A549 (cell line): Measurements from ENCODE around the gene NR4A1.

Source experiments
- BHLHE40 ChIP-seq: IDR thresholded peaks from 2 replicates; pipeline ENCODE4 v1.6.1; 2012; ENCODE audit warnings: low read depth, low read length, inconsistent platforms
- E2F6 ChIP-seq: IDR thresholded peaks from 2 replicates; pipeline ENCODE4 v1.6.1; 2012; ENCODE audit warnings: low read depth, borderline replicate concordance
- JUN ChIP-seq, 2 experiments: fragments of >200 bp; sonication (Bioruptor Twin); formaldehyde crosslinking; IDR thresholded peaks; 2 replicates in 1 of 2; 3 replicates in 1 of 2; pipeline ENCODE4 v1.6.1; 2016 to 2017
- MAX ChIP-seq: IDR thresholded peaks from 2 replicates; pipeline ENCODE4 v1.6.1; 2012
- NFE2L2 ChIP-seq: fragments of 150-350 bp; conservative IDR thresholded peaks from 2 replicates; pipeline ENCODE4 v1.6.1; 2014; ENCODE audit warnings: low read length
- POLR2A ChIP-seq: IDR thresholded peaks from 2 replicates; pipeline ENCODE4 v1.6.1; 2012; ENCODE audit warnings: mild to moderate bottlenecking, low read length

- no peak for TF ChIP-seq BHLHE40
- TF ChIP-seq JUN (IDR thresholded peaks at IDR 0.05) = no peak
- TF ChIP-seq POLR2A = no peak
- TF ChIP-seq MAX = no peak
- no peak for TF ChIP-seq E2F6
- TF ChIP-seq NFE2L2 = no peak
Measured at GRCh38 chr12:52024845-52025230, 26.4 kb upstream of the NR4A1 start.
